BLaER1 treated with 17β-estradiol and CSF1 and Interleukin-3, amounts not matched to agents 10 nM and 100 nM (cell line): Measurements from ENCODE around the gene ANKRD40CL.
A peak's percentile ranks its signal among the peaks of the same experiment; 100 is the strongest.
"Not testable (repeated sequence)": the region's sequence is repeated elsewhere in the genome, so short reads cannot be mapped to it uniquely, and the experiment has no call there.

Experiments
- H3K27ac ChIP-seq, 11 experiments: shearing (Covaris generic); formaldehyde crosslinking; 2 replicates each; pipeline ENCODE4 v1.8.1; 2022
- H3K27me3 ChIP-seq, 11 experiments: shearing (Covaris generic); formaldehyde crosslinking; 2 replicates each; pipeline ENCODE4 v1.8.1; 2022
- H3K36me3 ChIP-seq, 11 experiments: shearing (Covaris generic); formaldehyde crosslinking; 2 replicates each; pipeline ENCODE4 v1.8.1; 2022
- H3K4me1 ChIP-seq, 10 experiments: shearing (Covaris generic); formaldehyde crosslinking; 2 replicates each; pipeline ENCODE4 v1.8.1; 2022
- H3K4me2 ChIP-seq, 11 experiments: shearing (Covaris generic); formaldehyde crosslinking; 2 replicates each; pipeline ENCODE4 v1.8.1; 2022
- H3K4me3 ChIP-seq, 10 experiments: shearing (Covaris generic); formaldehyde crosslinking; 2 replicates each; pipeline ENCODE4 v1.8.1; 2022
- H3K9ac ChIP-seq, 11 experiments: shearing (Covaris generic); formaldehyde crosslinking; 2 replicates each; pipeline ENCODE4 v1.8.1; 2022
- H3K9me3 ChIP-seq, 11 experiments: shearing (Covaris generic); formaldehyde crosslinking; replicated peaks in 1 of 11; 2 replicates each; pipeline ENCODE4 v1.8.1; 2022
- H4K20me1 ChIP-seq, 11 experiments: shearing (Covaris generic); formaldehyde crosslinking; 2 replicates each; pipeline ENCODE4 v1.8.1; 2022
- Cebpa-rat ChIP-seq, 11 experiments: shearing (Covaris generic); IDR thresholded peaks; 2 replicates each; pipeline ENCODE4 v1.8.1; 2022

ANKRD40CL gene

DNA sequence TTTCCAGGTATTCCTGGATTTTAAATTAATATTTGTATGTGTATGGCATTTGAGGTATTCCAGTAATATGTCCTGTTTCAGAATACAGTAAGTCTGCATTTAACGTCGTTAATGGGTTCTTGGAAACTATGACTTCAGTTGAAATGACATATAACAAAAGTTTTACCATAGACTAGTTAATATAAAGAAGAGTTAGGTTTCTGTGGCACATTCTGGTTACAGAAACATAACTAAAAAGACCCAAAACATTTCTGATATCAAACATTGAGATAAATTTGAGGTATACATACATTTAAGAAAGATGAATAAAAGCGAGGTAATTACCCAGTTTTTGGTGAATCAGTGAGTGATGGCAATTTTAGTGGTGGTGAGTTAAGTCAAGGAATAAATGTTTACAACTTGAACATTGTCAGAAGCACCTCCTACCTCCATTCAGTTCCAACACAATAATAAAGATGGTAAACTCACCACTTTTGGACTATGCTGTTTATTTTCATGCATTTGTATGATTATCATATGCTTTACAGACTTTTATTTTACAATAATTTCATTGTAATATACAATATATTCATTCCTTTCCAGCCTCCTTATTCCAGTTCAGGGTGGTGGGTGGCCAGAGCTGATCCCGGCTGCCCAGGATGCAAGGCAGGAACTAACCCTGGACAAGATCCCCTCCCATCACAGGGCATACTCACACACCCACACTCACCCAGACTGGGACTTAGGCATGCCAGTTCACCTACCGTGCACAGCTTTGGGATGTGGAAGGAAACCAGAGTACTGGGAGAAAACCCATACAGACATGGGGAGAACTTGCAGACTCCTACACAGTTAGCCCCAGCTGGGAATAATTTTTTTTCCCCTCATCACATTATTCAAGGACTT, 38.2 kb downstream of the ANKRD40CL start:
- no peak for TF ChIP-seq Cebpa-rat (IDR thresholded peaks at IDR 0.05)
- Histone ChIP-seq H3K27ac (no peak overlapping the region), H3K36me3 (peaks cover 4 to 64% (median 52%) of the 10 kb centered on the region in 11 experiments; a peak in 21 of 22 replicates), H3K9ac (no peak overlapping the region), H3K27me3 (no peaks in the 10 kb centered on the region), H3K4me1 (peaks cover 16 to 77% (median 41%) of the 10 kb centered on the region in 10 experiments), H3K4me2 (peak overlapping the region in 5 of 11 experiments; percentile 11 to 42 (median 31); a peak in 6 of 22 replicates), H4K20me1 (peaks cover 99 to 100% (median 100%) of the 10 kb centered on the region in 11 experiments), H3K9me3 (no peaks in the 10 kb centered on the region), H3K4me3 (no peak overlapping the region)

DNA sequence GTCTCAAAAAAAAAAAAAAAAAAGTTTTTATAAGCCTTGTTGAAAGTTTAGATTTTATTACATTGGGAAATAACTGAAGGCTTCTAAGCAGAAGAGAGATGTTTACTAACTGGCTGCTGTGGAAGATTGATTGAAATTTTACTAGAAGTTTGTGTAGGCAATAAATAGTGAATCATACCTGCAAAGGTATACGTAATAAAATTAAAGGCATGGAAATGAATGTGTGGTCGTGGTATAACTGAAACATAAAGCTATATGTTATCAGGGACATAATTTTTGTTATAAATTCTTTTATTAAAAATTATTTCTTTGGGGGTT, 39.2 kb downstream of the ANKRD40CL start:
- no peaks in the 10 kb centered on the region for H3K9me3 ChIP-seq
- peaks cover 99 to 100% (median 100%) of the 10 kb centered on the region in 11 experiments for H4K20me1 ChIP-seq
- H3K4me2 ChIP-seq = peak overlapping the region in 1 of 11 experiments; percentile 33; a peak in 1 of 22 replicates
- H3K36me3 ChIP-seq = peaks cover 4 to 70% (median 59%) of the 10 kb centered on the region in 11 experiments; a peak in 21 of 22 replicates
- H3K4me1 ChIP-seq = peaks cover 20 to 88% (median 43%) of the 10 kb centered on the region in 10 experiments
- H3K27ac ChIP-seq = no peak overlapping the region
- no peak overlapping the region for H3K9ac ChIP-seq
- H3K4me3 ChIP-seq = no peak overlapping the region
- no peak for TF ChIP-seq Cebpa-rat (IDR thresholded peaks at IDR 0.05)
- H3K27me3 ChIP-seq = no peaks in the 10 kb centered on the region

DNA sequence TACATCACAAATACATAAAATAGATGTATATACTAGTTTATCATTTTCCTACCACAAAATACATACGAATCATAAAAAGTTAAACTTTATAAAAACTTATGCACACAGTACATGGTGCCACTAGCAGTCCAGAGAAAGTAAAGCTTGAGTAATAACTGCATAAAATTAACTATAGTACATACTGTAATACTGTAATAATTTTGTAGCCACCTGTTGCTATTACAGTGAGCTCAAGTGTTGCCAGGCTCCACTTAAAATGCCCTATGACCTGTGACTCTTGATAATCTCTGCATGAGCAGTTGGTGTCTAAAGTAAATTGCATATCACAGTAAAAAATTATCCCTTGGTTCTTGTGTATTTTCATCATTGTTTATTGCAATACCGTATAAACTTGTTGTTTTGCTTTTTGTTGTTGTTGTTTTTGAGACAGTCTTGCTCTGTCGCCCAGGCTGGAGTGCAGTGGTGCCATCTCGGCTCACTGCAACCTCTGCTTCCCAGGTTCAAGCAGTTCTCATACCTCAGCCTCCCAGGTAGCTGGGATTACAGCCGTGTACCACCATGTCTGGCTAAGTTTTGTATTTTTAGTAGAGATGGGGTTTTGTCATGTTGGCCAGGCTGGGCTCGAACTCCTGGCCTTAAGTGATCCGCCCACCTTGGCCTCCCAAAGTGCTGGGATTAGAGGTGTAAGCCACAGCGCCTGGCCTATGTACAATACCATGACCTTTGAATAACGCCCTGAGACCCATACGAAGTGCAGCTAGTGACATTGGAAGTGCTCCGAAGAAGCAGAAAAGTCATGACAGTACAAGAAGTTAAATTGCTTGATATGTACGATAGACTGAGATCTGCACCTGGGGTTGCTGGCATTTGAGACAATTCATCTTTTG, 41.3 kb downstream of the ANKRD40CL start:
- Histone ChIP-seq H3K36me3 (peaks cover 4 to 66% (median 56%) of the 10 kb centered on the region in 11 experiments; a peak in 20 of 22 replicates), H3K9ac (no peak overlapping the region), H3K9me3 (no peaks in the 10 kb centered on the region), H3K27ac (no peak overlapping the region), H3K4me2 (peak overlapping the region in 4 of 11 experiments; percentile 16 to 26 (median 21); a peak in 4 of 22 replicates), H3K4me3 (no peak overlapping the region), H3K4me1 (peaks cover 37 to 89% (median 49%) of the 10 kb centered on the region in 10 experiments), H3K27me3 (no peaks in the 10 kb centered on the region), H4K20me1 (peaks cover 99 to 100% (median 100%) of the 10 kb centered on the region in 11 experiments)
- no peak for TF ChIP-seq Cebpa-rat (IDR thresholded peaks at IDR 0.05)

DNA sequence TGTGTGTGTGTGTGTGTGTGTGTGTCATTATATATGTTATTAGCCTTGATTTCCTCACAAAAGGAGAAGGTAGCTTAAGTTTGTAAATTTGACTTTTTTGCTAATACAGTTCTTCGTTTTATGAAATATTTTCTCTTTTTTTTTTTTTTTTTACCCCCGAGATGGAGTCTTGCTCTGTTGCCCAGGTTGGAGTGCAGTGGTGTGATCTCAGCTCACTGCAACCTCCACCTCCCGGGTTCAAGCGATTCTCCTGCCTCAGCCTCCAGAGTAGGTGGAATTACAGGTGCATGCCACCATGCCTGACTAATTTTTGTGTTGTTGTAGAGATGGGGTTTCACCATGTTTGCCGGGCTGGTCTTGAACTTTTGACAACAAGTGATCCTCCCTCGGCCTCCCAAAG, 42.7 kb downstream of the ANKRD40CL start:
- Histone ChIP-seq H3K4me2 (peak overlapping the region in 3 of 11 experiments; percentile 7 to 87 (median 23); a peak in 4 of 22 replicates), H4K20me1 (peaks cover 95 to 100% (median 100%) of the 10 kb centered on the region in 11 experiments), H3K4me1 (peaks cover 32 to 78% (median 46%) of the 10 kb centered on the region in 10 experiments), H3K36me3 (peaks cover 4 to 64% (median 54%) of the 10 kb centered on the region in 11 experiments; a peak in 20 of 22 replicates)
- not testable (repeated sequence) for H3K9me3 ChIP-seq, H3K4me3 ChIP-seq, H3K27ac ChIP-seq, H3K27me3 ChIP-seq, H3K9ac ChIP-seq

DNA sequence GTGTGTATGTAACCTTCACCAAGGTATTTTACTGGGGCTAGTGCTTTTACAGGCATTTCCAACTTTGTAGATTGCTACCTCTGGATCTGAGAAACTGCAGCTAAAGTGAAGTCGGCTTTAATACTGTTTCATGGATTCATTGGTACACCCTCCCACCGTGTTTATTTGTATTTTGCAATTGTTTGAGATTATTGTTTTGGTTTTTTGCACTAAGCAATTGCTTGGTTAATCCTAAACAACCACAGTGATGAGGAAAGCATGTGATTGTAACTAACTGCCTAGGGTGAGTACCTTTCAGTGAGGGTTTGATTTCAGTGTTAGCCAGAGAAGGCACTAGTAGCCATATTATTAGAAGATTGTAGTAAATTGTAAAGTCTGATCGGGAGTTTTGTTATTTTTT, 44.6 kb downstream of the ANKRD40CL start:
- no peak for TF ChIP-seq Cebpa-rat (IDR thresholded peaks at IDR 0.05)
- H3K4me1 ChIP-seq = peaks cover 33 to 68% (median 44%) of the 10 kb centered on the region in 10 experiments
- H3K4me3 ChIP-seq = peak overlapping the region in 4 of 10 experiments; percentile 92 to 95 (median 94); a peak in 4 of 20 replicates
- peaks cover 4 to 54% (median 44%) of the 10 kb centered on the region in 11 experiments; a peak in 18 of 22 replicates for H3K36me3 ChIP-seq
- H3K4me2 ChIP-seq = peak overlapping the region; percentile 75 to 99 (median 88)
- H3K9ac ChIP-seq = peak overlapping the region in 8 of 11 experiments; percentile 3 to 96 (median 24); a peak in 8 of 22 replicates
- H3K27me3 ChIP-seq = no peaks in the 10 kb centered on the region
- H4K20me1 ChIP-seq = peaks cover 76 to 82% (median 81%) of the 10 kb centered on the region in 11 experiments
- no peak overlapping the region for H3K27ac ChIP-seq
- no peaks in the 10 kb centered on the region for H3K9me3 ChIP-seq

DNA sequence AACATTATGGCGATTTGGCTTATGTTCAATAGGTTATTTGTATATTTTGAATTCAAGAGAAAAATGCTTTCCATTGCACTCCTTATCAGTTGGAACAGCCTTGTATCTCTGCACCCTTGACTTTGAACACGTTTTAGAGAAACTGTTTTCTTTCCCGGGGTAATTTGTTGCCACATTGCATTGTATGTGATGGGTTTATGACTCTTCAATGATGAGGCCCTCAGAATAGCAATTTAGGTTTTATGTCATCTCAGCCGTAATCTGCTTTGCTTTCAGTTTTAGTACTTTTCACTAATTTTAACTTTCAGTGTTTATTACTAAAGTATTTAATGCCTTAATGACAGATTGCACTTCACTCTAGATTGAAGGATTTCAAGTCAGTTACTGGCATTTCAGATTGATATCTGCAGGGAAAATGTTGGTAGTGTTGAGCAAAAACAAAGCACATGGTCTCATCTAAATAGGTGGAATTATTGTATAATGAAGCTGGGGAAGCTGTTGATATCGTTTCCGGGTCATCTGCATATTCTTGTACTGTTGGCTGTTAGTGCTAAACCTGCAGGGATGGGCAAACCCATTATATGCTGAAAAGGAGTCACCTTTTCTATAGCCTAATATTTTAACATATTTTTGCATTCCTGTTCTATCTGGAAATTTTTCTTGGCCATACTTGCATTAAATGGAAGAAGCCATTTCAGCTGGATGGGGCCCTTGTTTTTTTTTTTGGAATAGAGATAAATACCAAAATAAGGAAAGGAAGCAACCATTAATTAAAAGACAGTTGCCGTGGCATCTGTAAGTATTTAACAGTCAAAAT, 45.9 kb downstream of the ANKRD40CL start:
- no peaks in the 10 kb centered on the region for H3K27me3 ChIP-seq
- H3K4me2 ChIP-seq = peak overlapping the region; percentile 75 to 99 (median 88)
- H3K4me1 ChIP-seq = peaks cover 30 to 56% (median 36%) of the 10 kb centered on the region in 10 experiments
- no peak for TF ChIP-seq Cebpa-rat (IDR thresholded peaks at IDR 0.05)
- H3K27ac ChIP-seq = peak overlapping the region in 10 of 11 experiments; percentile 94 to 99 (median 97); a peak in 19 of 22 replicates
- peaks cover 63 to 69% (median 68%) of the 10 kb centered on the region in 11 experiments for H4K20me1 ChIP-seq
- peak overlapping the region; percentile 77 to 99 (median 94) for H3K4me3 ChIP-seq
- peak overlapping the region; percentile 94 to 100 (median 97) for H3K9ac ChIP-seq
- H3K9me3 ChIP-seq = no peaks in the 10 kb centered on the region
- peaks cover 4 to 47% (median 38%) of the 10 kb centered on the region in 11 experiments; a peak in 18 of 22 replicates for H3K36me3 ChIP-seq

DNA sequence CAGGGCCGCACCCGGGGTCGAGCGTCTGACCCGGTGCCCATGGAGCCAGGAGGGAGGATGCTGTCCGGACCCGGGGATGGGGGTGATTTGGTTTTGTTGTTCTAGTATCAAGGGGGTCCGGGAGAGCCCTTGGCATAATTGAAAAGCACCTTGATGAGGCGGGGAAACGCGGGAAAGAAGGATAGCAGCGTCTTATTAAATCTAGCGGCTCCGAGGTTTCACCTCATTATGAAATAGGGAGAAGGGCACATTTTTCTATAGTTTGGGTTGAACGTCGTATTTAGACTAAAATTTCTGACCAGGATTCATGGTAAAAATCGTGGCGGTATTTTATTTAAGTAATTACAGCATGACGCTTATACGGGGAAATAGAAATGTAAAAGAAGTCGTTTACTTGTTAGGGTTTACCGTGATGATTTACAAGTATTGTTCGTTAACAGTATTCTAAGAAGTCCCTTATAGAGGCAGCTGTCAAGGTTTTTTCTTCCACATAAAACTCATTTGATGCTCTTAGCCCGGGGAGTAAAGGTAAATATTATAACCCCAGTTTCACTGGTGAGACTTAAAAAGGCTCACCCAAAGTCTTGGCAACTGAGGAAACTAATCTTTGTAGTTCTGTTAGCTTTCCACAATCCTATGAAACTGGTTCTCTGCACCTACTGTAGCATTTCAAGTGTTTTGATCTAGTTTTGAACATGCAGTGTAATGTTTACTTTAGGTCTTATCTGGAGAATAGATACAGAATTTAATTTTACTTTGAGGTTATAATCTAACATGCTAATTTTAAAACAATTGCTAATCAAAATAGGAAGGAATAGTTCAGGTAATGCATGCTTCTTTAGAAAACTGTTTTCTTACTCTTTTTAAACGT, 47.2 kb downstream of the ANKRD40CL start:
- H3K27me3 ChIP-seq = no peaks in the 10 kb centered on the region
- H3K36me3 ChIP-seq = peaks cover 0 to 34% (median 27%) of the 10 kb centered on the region in 11 experiments; a peak in 17 of 22 replicates
- H4K20me1 ChIP-seq = peaks cover 50 to 56% (median 55%) of the 10 kb centered on the region in 11 experiments
- TF ChIP-seq Cebpa-rat (IDR thresholded peaks at IDR 0.05) = no peak
- peak overlapping the region; percentile 94 to 100 (median 97) for H3K9ac ChIP-seq
- peak overlapping the region; percentile 75 to 99 (median 88) for H3K4me2 ChIP-seq
- H3K4me1 ChIP-seq = peaks cover 26 to 45% (median 32%) of the 10 kb centered on the region in 10 experiments
- no peaks in the 10 kb centered on the region for H3K9me3 ChIP-seq
- H3K4me3 ChIP-seq = peak overlapping the region; percentile 77 to 99 (median 94)
- peak overlapping the region; percentile 94 to 99 (median 97) for H3K27ac ChIP-seq
